Breast epithelium (tissue), 3 donors: Measurements from ENCODE around the gene LGALS12.

Source experiments
- CTCF ChIP-seq, 3 donors: fragments of 450-650 bp; IDR thresholded peaks; one replicate each; pipeline ENCODE4 v1.5.1; 2016 to 2017; ENCODE audit warnings: antibody characterized with exemption in 3 of 3, mild to moderate bottlenecking in 3 of 3, moderate library complexity in 3 of 3
- POLR2AphosphoS5 ChIP-seq, 3 donors: sonication (generic); formaldehyde crosslinking; IDR thresholded peaks; one replicate each; pipeline ENCODE4 v1.6.1; 2017; ENCODE audit warnings: antibody characterized with exemption in 3 of 3

DNA sequence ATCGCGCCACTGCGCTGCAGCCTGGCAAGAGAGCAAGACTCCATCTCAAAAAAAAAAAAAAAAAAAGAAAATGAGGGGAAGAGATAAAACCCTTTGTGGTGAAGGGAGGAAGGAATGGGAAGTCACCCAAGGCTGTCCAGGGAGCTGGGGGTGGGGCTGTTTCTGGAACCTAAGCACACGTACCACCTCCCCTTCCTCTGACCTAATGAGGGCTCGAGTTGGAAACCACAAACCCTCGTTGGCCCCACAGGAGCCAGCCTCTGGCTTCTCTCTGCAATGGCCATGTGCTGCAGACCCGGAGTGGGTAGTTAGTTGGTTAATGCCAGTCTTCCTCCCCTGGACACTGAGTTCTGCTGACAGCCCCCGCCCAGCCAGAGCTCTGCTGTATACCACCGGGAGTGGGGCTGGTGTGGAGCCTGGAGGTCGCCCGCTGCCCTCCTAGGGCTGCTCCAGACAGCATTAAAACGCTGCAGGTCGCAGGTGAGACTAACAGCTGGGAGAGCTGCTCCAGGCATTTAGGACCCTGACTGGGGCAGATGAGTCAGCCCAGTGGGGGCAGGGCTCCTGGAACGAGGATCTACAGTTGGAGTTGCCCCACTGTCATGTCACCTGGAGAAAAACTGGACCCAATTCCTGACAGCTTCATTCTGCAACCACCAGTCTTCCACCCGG is at the start of gene LGALS12:
- TF ChIP-seq POLR2AphosphoS5 (IDR thresholded peaks at IDR 0.05): no peak
- no peak for TF ChIP-seq CTCF (IDR thresholded peaks at IDR 0.05)
